ENCODE results near the gene HMG20B.

Gene HMG20B

DNA sequence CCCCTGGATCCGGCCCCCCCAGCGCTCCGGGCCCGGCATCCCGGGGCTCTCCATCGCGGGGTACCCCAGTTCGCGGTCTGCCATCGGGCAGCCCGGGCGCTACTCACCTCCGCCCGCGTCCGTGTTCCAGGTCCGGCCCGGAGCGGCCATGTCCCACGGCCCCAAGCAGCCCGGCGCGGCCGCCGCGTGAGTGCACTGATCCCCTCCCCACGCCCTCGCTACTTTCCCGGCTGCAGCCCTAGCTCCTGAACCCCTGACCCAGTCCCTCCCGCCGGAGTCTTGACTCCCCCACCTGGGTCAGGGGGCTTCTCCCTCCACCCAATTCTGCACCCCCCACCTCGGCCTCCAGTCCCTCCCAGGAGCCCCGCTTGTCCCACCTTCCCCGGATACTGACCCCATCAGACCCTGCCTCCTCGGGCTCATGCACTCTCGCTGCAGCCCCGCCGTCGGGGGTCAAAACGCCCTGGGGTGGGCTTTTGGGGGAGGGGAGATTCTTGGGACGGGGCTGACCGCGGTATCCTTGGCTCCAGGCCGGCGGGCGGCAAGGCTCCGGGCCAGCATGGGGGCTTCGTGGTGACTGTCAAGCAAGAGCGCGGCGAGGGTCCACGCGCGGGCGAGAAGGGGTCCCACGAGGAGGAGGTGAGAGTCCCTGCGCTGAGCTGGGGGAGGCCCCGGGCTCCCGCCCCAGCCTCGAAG lies 566 bp downstream of the HMG20B start:
- DNase-seq, result no peak
- peak overlapping the region; percentile 58 to 68 for H3K14ac ChIP-seq (ENCODE audit: low read length in 2 of 2)

DNA sequence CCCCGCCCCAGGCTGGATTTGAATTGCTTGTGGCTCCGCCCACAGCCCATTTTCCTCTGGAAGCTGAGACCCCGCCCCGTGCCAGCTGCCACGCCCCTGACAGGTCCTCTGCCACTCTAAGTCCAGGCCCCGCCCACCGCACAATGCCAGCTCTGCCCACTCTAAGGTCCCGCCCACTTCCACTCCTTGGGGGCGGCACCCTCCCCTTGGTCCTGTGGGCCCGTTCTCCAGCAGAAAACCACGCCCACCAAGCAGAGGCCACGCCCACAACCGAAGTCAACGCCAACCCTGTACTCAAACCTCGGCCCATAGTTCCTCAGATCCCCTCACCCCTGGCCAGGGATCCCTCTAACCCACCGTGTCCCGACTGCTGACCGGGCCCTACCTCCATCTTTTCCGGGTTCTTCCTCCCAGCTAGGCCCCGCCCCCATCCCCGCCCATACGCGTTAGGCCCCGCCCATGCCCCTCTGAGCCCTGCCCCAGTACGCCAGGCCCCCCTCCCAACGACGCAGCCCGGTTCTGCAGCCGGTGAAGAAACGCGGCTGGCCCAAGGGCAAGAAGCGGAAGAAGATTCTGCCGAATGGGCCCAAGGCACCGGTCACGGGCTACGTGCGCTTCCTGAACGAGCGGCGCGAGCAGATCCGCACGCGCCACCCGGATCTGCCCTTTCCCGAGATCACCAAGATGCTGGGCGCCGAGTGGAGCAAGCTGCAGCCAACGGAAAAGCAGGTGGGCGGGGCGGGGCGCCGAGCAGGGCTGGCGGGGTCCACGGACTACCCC lies 1.3 kb downstream of the HMG20B start:
- peak; percentile 96 for DNase-seq
- WGBS, result 60% methylated on average over 51 of the region's 55 CpGs
- H4K8ac ChIP-seq (ENCODE audit: low read length), result peak overlapping the region; percentile 80
- peak overlapping the region; percentile 83 to 89 for H3K4me3 ChIP-seq (ENCODE audit: insufficient read depth in 1 of 2, low read depth in 1 of 2, low read length in 2 of 2)
- no peak overlapping the region for H3K14ac ChIP-seq (ENCODE audit: low read length in 2 of 2)
- peak overlapping the region; percentile 89 for H2BK15ac ChIP-seq (ENCODE audit: low read depth, poor library complexity, severe bottlenecking)
- H2BK12ac ChIP-seq (ENCODE audit: low read length in 2 of 2), result no peak overlapping the region
- no peak overlapping the region for H3K9ac ChIP-seq (ENCODE audit: low read length)
- H4K91ac ChIP-seq (ENCODE audit: low read length), result peak overlapping the region; percentile 61
- H3K18ac ChIP-seq (ENCODE audit: low read depth in 1 of 2, low read length in 2 of 2), result no peak overlapping the region
- H3K27me3 ChIP-seq (ENCODE audit: control insufficient read depth in 1 of 2, insufficient read depth in 1 of 2, low read length in 2 of 2), result no peaks in the 10 kb centered on the region
- peaks cover 21% of the 10 kb centered on the region for H3K79me1 ChIP-seq (replicated peaks; ENCODE audit: low read length, poor library complexity, severe bottlenecking)
- peak overlapping the region; percentile 34 for H2BK120ac ChIP-seq (ENCODE audit: low read depth, low read length)
- H3K4me1 ChIP-seq (ENCODE audit: control insufficient read depth, insufficient read depth, low read depth, low read length), result peaks cover 28% of the 10 kb centered on the region
- no peak overlapping the region for H2AFZ ChIP-seq (ENCODE audit: low read depth, low read length)
- H3K36me3 ChIP-seq (ENCODE audit: control insufficient read depth in 1 of 2, insufficient read depth in 2 of 2, low read depth in 1 of 2, low read length in 2 of 2), result peaks cover 15 to 49% of the 10 kb centered on the region in 2 experiments
- peak overlapping the region; percentile 98 for H3K4me2 ChIP-seq (ENCODE audit: low read length, poor library complexity, severe bottlenecking)
- no peak overlapping the region for H3K4ac ChIP-seq (ENCODE audit: low read depth in 1 of 2, low read length in 2 of 2)
- no peak overlapping the region for H2BK5ac ChIP-seq (ENCODE audit: low read depth, low read length, poor library complexity, severe bottlenecking)
- no peaks in the 10 kb centered on the region for H3K9me3 ChIP-seq (ENCODE audit: control insufficient read depth, low read length)
- no peak overlapping the region for H2AK5ac ChIP-seq (ENCODE audit: low read length, severe bottlenecking)
- no peak overlapping the region for H3K27ac ChIP-seq (ENCODE audit: low read length, poor library complexity, severe bottlenecking)
- H3K23ac ChIP-seq (ENCODE audit: low read length in 2 of 2), result no peak overlapping the region

More for the DNA sequence above, 566 bp downstream of the HMG20B start:
- H3K9me3 ChIP-seq (ENCODE audit: control insufficient read depth, low read length), result no peaks in the 10 kb centered on the region
- H4K91ac ChIP-seq (ENCODE audit: low read length), result peak overlapping the region; percentile 87
- peak overlapping the region; percentile 87 for H3K9ac ChIP-seq (ENCODE audit: low read length)
- H3K27me3 ChIP-seq (ENCODE audit: control insufficient read depth in 1 of 2, insufficient read depth in 1 of 2, low read length in 2 of 2), result no peaks in the 10 kb centered on the region
- peak overlapping the region in 1 of 2 experiments; percentile 84 for H3K23ac ChIP-seq (ENCODE audit: low read length in 2 of 2)
- peak overlapping the region; percentile 24 for H2BK5ac ChIP-seq (ENCODE audit: low read depth, low read length, poor library complexity, severe bottlenecking)
- peaks cover 29% of the 10 kb centered on the region for H3K4me1 ChIP-seq (ENCODE audit: control insufficient read depth, insufficient read depth, low read depth, low read length)
- under 1% methylated on average over 52 of the region's 60 CpGs for WGBS
- no peak overlapping the region for H2AFZ ChIP-seq (ENCODE audit: low read depth, low read length)
- peak overlapping the region; percentile 98 for H3K4me2 ChIP-seq (ENCODE audit: low read length, poor library complexity, severe bottlenecking)
- peaks cover 15 to 42% of the 10 kb centered on the region in 2 experiments for H3K36me3 ChIP-seq (ENCODE audit: control insufficient read depth in 1 of 2, insufficient read depth in 2 of 2, low read depth in 1 of 2, low read length in 2 of 2)
- peak overlapping the region; percentile 30 for H4K8ac ChIP-seq (ENCODE audit: low read length)
- peak overlapping the region; percentile 77 for H3K18ac ChIP-seq (ENCODE audit: low read depth in 1 of 2, low read length in 2 of 2)
- H3K79me1 ChIP-seq (replicated peaks; ENCODE audit: low read length, poor library complexity, severe bottlenecking), result peaks cover 21% of the 10 kb centered on the region
- H2BK15ac ChIP-seq (ENCODE audit: low read depth, poor library complexity, severe bottlenecking), result peak overlapping the region; percentile 89
- peak overlapping the region in 1 of 2 experiments; percentile 55 for H2BK12ac ChIP-seq (ENCODE audit: low read length in 2 of 2)
- no peak overlapping the region for H3K27ac ChIP-seq (ENCODE audit: low read length, poor library complexity, severe bottlenecking)
- H3K4ac ChIP-seq (ENCODE audit: low read depth in 1 of 2, low read length in 2 of 2), result peak overlapping the region in 1 of 2 experiments; percentile 86
- no peak overlapping the region for H2AK5ac ChIP-seq (ENCODE audit: low read length, severe bottlenecking)
- H3K4me3 ChIP-seq (ENCODE audit: insufficient read depth in 1 of 2, low read depth in 1 of 2, low read length in 2 of 2), result peak overlapping the region; percentile 83 to 89
- no peak overlapping the region for H2BK120ac ChIP-seq (ENCODE audit: low read depth, low read length)

DNA sequence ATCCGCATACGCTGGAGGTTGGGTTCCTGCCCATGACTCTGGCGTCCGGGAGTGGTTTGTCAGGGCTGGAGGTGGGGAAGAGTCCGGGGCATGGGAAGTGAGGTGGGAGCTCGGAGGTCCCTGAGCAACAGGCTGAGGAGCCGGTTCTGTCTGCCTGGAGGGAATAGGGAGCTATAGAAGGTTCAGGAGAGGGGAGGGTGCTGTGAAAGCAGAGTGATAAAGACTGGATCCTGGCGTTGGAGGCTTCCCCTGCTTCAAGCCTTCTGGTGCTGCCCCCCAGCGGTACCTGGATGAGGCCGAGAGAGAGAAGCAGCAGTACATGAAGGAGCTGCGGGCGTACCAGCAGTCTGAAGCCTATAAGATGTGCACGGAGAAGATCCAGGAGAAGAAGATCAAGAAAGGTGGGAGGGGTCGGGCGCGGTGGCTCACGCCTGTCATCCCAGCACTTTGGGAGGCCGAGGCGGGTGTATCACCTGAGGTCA lies 2.6 kb downstream of the HMG20B start:
- Histone ChIP-seq H4K91ac (ENCODE audit: low read length) (no peak overlapping the region), H3K4me3 (ENCODE audit: insufficient read depth in 1 of 2, low read depth in 1 of 2, low read length in 2 of 2) (no peak overlapping the region), H3K9me3 (ENCODE audit: control insufficient read depth, low read length) (no peaks in the 10 kb centered on the region), H3K9ac (ENCODE audit: low read length) (no peak overlapping the region), H3K18ac (ENCODE audit: low read depth in 1 of 2, low read length in 2 of 2) (no peak overlapping the region), H3K4me2 (ENCODE audit: low read length, poor library complexity, severe bottlenecking) (no peak overlapping the region), H3K4me1 (ENCODE audit: control insufficient read depth, insufficient read depth, low read depth, low read length) (peaks cover 31% of the 10 kb centered on the region), H3K23ac (ENCODE audit: low read length in 2 of 2) (no peak overlapping the region), H2BK120ac (ENCODE audit: low read depth, low read length) (no peak overlapping the region), H2AK5ac (ENCODE audit: low read length, severe bottlenecking) (no peak overlapping the region), H2BK15ac (ENCODE audit: low read depth, poor library complexity, severe bottlenecking) (no peak overlapping the region), H2AFZ (ENCODE audit: low read depth, low read length) (no peak overlapping the region), H3K27ac (ENCODE audit: low read length, poor library complexity, severe bottlenecking) (no peak overlapping the region), H3K4ac (ENCODE audit: low read depth in 1 of 2, low read length in 2 of 2) (no peak overlapping the region), H3K27me3 (ENCODE audit: control insufficient read depth in 1 of 2, insufficient read depth in 1 of 2, low read length in 2 of 2) (no peaks in the 10 kb centered on the region), H2BK12ac (ENCODE audit: low read length in 2 of 2) (peak overlapping the region in 1 of 2 experiments; percentile 15), H3K36me3 (ENCODE audit: control insufficient read depth in 1 of 2, insufficient read depth in 2 of 2, low read depth in 1 of 2, low read length in 2 of 2) (peaks cover 15 to 50% of the 10 kb centered on the region in 2 experiments), H2BK5ac (ENCODE audit: low read depth, low read length, poor library complexity, severe bottlenecking) (no peak overlapping the region), H4K8ac (ENCODE audit: low read length) (no peak overlapping the region), H3K14ac (ENCODE audit: low read length in 2 of 2) (no peak overlapping the region), H3K79me1 (replicated peaks; ENCODE audit: low read length, poor library complexity, severe bottlenecking) (peaks cover 21% of the 10 kb centered on the region)
- 86% methylated on average over 19 of the region's 19 CpGs for WGBS
- peak; percentile 63 for DNase-seq

Measured in mesenchymal stem cell (in vitro differentiated cells and primary cell).